HEK293 (cell line): ENCODE measurements around the gene ZNF786.
A peak's percentile ranks its signal among the peaks of the same experiment; 100 is the strongest.

Experiments
- CTCF ChIA-PET: fragments of 350-600 bp; formaldehyde crosslinking; extraction: SDS; loops from one replicate; lab custom pipeline; 2021; ENCODE audit warnings: antibody characterized with exemption; lab: Yijun Ruan, JAX
- POLR2A ChIA-PET: fragments of 300-600 bp; formaldehyde crosslinking; extraction: SDS; loops from one replicate; lab custom pipeline; 2020; ENCODE audit warnings: antibody characterized with exemption, inconsistent platforms; lab: Yijun Ruan, JAX
- H3K27ac ChIP-seq: fragments of 200-500 bp; sonication (Bioruptor generic); 2 replicates; pipeline ENCODE4 v1.5.1; 2014; ENCODE audit warnings: low read depth, low read length, control low read depth, inconsistent platforms; ENCODE audit errors: extremely low read depth
- H3K36me3 ChIP-seq, 2 experiments: fragments of 200-500 bp in 1 of 2; sonication (Bioruptor generic) in 1 of 2; 1 replicate in 1 of 2; 2 replicates in 1 of 2; pipeline ENCODE4 v1.5.1; 2014 to 2017; ENCODE audit warnings: inconsistent platforms in 2 of 2, low read length in 2 of 2; ENCODE audit not compliant: control insufficient read depth in 2 of 2, insufficient read depth in 1 of 2
- H3K4me1 ChIP-seq: fragments of 200-500 bp; sonication (Bioruptor generic); 2 replicates; pipeline ENCODE4 v1.5.1; 2014; ENCODE audit warnings: mild to moderate bottlenecking, low read length, inconsistent platforms; ENCODE audit not compliant: control insufficient read depth, insufficient read depth
- H3K4me3 ChIP-seq: 2 replicates; pipeline ENCODE4 v1.5.1; 2011; ENCODE audit warnings: low read depth, mild to moderate bottlenecking, control low read depth, low read length, moderate library complexity
- H3K9me3 ChIP-seq: fragments of 200-500 bp; sonication (Bioruptor generic); 2 replicates; pipeline ENCODE4 v1.5.1; 2014; ENCODE audit warnings: low read depth, low read length, inconsistent platforms; ENCODE audit not compliant: control insufficient read depth, insufficient read depth
- KLF7 ChIP-seq: fragments of 450-650 bp; formaldehyde crosslinking; IDR thresholded peaks from 2 replicates; pipeline ENCODE4 v1.5.1; 2016; ENCODE audit warnings: missing biosample characterization, missing genetic modification characterization, borderline replicate concordance
- KLF8 ChIP-seq: fragments of 450-650 bp; formaldehyde crosslinking; IDR thresholded peaks from 2 replicates; pipeline ENCODE4 v1.5.1; 2016; ENCODE audit warnings: missing biosample characterization, missing genetic modification characterization
- SCRT2 ChIP-seq: fragments of 450-650 bp; formaldehyde crosslinking; IDR thresholded peaks from 2 replicates; pipeline ENCODE4 v1.5.1; 2016; ENCODE audit warnings: missing biosample characterization, missing genetic modification characterization
- SP3 ChIP-seq: fragments of 450-650 bp; formaldehyde crosslinking; IDR thresholded peaks from 2 replicates; pipeline ENCODE4 v1.5.1; 2016; ENCODE audit warnings: missing biosample characterization, missing genetic modification characterization
- SP7 ChIP-seq: fragments of 450-650 bp; formaldehyde crosslinking; IDR thresholded peaks from 2 replicates; pipeline ENCODE4 v1.5.1; 2016; ENCODE audit warnings: missing biosample characterization, missing genetic modification characterization
- ZBTB20 ChIP-seq: fragments of 450-650 bp; formaldehyde crosslinking; IDR thresholded peaks from 2 replicates; pipeline ENCODE4 v1.5.1; 2016; ENCODE audit warnings: missing biosample characterization, missing genetic modification characterization
- ZBTB48 ChIP-seq: fragments of 450-650 bp; formaldehyde crosslinking; IDR thresholded peaks from 2 replicates; pipeline ENCODE4 v1.5.1; 2016; ENCODE audit warnings: missing biosample characterization, missing genetic modification characterization
- ZBTB8A ChIP-seq: fragments of 450-650 bp; formaldehyde crosslinking; IDR thresholded peaks from 2 replicates; pipeline ENCODE4 v1.5.1; 2016; ENCODE audit warnings: missing biosample characterization, missing genetic modification characterization
- ZNF112 ChIP-seq: fragments of 450-650 bp; formaldehyde crosslinking; IDR thresholded peaks from 2 replicates; pipeline ENCODE4 v1.5.0; 2017; ENCODE audit warnings: missing biosample characterization, missing genetic modification characterization
- ZNF133 ChIP-seq: fragments of 450-650 bp; formaldehyde crosslinking; IDR thresholded peaks from 2 replicates; pipeline ENCODE4 v1.5.1; 2016; ENCODE audit warnings: missing biosample characterization, missing genetic modification characterization
- ZNF184 ChIP-seq: fragments of 450-650 bp; IDR thresholded peaks from 2 replicates; pipeline ENCODE4 v1.5.1; 2018; ENCODE audit warnings: missing biosample characterization, mild to moderate bottlenecking, missing genetic modification characterization
- ZNF239 ChIP-seq: fragments of 450-650 bp; formaldehyde crosslinking; IDR thresholded peaks from 2 replicates; pipeline ENCODE4 v1.5.1; 2016; ENCODE audit warnings: missing biosample characterization, missing genetic modification characterization
- ZNF24 ChIP-seq: fragments of 450-650 bp; formaldehyde crosslinking; IDR thresholded peaks from 2 replicates; pipeline ENCODE4 v1.5.1; 2016; ENCODE audit warnings: missing biosample characterization, missing genetic modification characterization
- ZNF311 ChIP-seq: fragments of 450-650 bp; formaldehyde crosslinking; IDR thresholded peaks from 2 replicates; pipeline ENCODE4 v1.5.1; 2017; ENCODE audit warnings: missing biosample characterization, missing genetic modification characterization, borderline replicate concordance
- ZNF354C ChIP-seq: fragments of 450-650 bp; formaldehyde crosslinking; IDR thresholded peaks from 2 replicates; pipeline ENCODE4 v1.5.1; 2016; ENCODE audit warnings: missing biosample characterization, missing genetic modification characterization, low read depth, borderline replicate concordance
- ZNF501 ChIP-seq: fragments of 450-650 bp; formaldehyde crosslinking; IDR thresholded peaks from 2 replicates; pipeline ENCODE4 v1.5.1; 2016; ENCODE audit warnings: missing biosample characterization, missing genetic modification characterization
- ZNF596 ChIP-seq: fragments of 450-650 bp; IDR thresholded peaks from 2 replicates; pipeline ENCODE4 v1.5.0; 2018; ENCODE audit warnings: missing biosample characterization, mild to moderate bottlenecking, missing genetic modification characterization, moderate library complexity
- ZNF664 ChIP-seq: fragments of 450-650 bp; formaldehyde crosslinking; IDR thresholded peaks from 2 replicates; pipeline ENCODE4 v1.5.1; 2016; ENCODE audit warnings: missing biosample characterization, missing genetic modification characterization
- ZNF777 ChIP-seq: fragments of 450-650 bp; formaldehyde crosslinking; IDR thresholded peaks from 2 replicates; pipeline ENCODE4 v1.5.1; 2017; ENCODE audit warnings: missing biosample characterization, missing genetic modification characterization, borderline replicate concordance
- ZNF792 ChIP-seq: fragments of 450-650 bp; formaldehyde crosslinking; IDR thresholded peaks from 2 replicates; pipeline ENCODE4 v1.5.1; 2016; ENCODE audit warnings: missing biosample characterization, missing genetic modification characterization
- TF ChIP-seq, protein P1 (sequence below): fragments of 450-650 bp; formaldehyde crosslinking; IDR thresholded peaks from 2 replicates; pipeline ENCODE4 v1.5.0; 2017; ENCODE audit warnings: missing biosample characterization, missing genetic modification characterization, borderline replicate concordance
- TF ChIP-seq, protein P2 (sequence below): fragments of 450-650 bp; formaldehyde crosslinking; IDR thresholded peaks from 2 replicates; pipeline ENCODE4 v1.5.1; 2017; ENCODE audit warnings: missing biosample characterization, missing genetic modification characterization
- TF ChIP-seq, protein P3 (sequence below): fragments of 450-650 bp; formaldehyde crosslinking; IDR thresholded peaks from 2 replicates; pipeline ENCODE4 v1.5.1; 2016; ENCODE audit warnings: missing biosample characterization, missing genetic modification characterization
- TF ChIP-seq, protein P4 (sequence below): fragments of 450-650 bp; formaldehyde crosslinking; IDR thresholded peaks from 2 replicates; pipeline ENCODE4 v1.5.1; 2016; ENCODE audit warnings: missing biosample characterization, missing genetic modification characterization, borderline replicate concordance
- TF ChIP-seq, protein P5 (sequence below): fragments of 450-650 bp; formaldehyde crosslinking; optimal IDR thresholded peaks from 2 replicates; pipeline ENCODE3; 2016; ENCODE audit warnings: missing biosample characterization, mild to moderate bottlenecking, missing genetic modification characterization

The ZNF786 gene, protein sequence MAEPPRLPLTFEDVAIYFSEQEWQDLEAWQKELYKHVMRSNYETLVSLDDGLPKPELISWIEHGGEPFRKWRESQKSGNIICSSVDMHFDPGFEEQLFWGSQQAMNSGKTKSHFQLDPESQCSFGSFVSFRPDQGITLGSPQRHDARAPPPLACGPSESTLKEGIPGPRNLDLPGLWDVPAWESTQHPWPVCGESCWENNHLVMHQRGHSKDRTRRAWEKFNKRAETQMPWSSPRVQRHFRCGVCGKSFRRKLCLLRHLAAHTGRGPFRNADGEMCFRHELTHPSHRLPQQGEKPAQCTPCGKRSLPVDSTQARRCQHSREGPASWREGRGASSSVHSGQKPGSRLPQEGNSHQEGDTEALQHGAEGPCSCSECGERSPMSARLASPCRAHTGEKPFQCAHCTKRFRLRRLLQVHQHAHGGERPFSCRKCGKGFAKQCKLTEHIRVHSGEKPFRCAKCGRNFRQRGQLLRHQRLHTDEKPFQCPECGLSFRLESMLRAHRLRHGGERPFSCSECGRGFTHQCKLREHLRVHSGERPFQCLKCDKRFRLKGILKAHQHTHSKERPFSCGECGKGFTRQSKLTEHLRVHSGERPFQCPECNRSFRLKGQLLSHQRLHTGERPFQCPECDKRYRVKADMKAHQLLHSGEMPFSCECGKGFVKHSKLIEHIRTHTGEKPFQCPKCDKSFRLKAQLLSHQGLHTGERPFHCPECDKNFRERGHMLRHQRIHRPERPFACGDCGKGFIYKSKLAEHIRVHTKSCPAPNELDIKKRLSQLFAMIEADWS

DNA sequence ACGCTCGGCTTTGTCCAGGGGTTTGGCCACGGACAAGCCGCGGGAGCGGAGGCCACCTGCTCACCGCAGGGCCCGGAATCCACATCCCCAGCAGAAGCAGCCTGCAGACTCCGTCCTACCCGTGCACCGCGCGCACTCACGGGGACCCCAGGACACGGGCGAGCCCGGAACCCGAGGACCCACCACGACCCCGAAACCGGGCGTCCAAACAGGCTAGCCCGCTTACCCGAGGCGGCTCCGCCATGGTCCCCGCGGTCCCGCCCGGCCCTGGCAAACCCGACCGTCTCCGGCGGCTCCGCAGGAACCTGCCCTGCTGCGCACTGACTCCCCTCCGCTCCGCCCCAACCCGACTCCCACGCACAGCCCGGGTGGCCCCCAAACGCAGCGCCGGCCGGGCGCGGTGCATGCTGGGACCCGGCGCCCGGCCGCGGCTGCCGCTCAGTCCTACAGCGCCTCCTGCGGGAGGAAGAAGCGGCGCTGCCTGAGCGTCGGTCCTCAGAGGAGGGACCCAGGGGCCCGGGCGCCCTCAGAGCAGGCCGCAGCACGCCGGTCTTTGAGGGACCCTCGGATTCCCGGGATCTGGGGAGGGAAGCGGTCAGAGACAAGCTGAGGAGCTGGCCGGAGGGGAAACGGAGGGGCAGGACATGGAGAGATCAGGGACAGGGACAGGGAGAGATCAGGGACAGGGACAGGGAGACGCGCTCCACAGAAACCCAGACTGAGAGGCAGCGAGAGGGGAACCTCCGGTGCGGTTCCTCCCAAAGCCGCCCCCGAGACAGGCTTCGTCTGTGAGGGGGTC, at the start of gene ZNF786:
ZNF786 (minus strand) TSS at position 322 of the 799 bp plus-strand sequence; CDS start at position 244, 78 bp downstream.
- H3K36me3 ChIP-seq: peaks cover 0 to 7% of the 10 kb centered on the region in 2 experiments; a peak in 2 of 3 replicates
- POLR2A ChIA-PET: no interaction called here
- H3K27ac ChIP-seq: peak within 1 kb of the TSS; percentile 73
- no peaks in the 10 kb centered on the region for H3K4me1 ChIP-seq
- peak within 1 kb of the TSS; percentile 90 for H3K4me3 ChIP-seq
- CTCF ChIA-PET: interaction anchor here (0.5 to 1.0 kb wide), 9 partner anchors 9 to 471 kb away, joined by 3 to 4 read pairs (median 3); no protein-coding TSS in a partner anchor
- H3K9me3 ChIP-seq: no peaks in the 10 kb centered on the region
- TF ChIP-seq ZNF596 (tag by site-specific recombination) (no peak), ZNF664 (tag by site-specific recombination) (no peak), ZNF24 (tag by site-specific recombination) (peak; percentile 63; the same call in 1 of the 2 replicates), ZNF184 (tag by site-specific recombination) (0 out of 2 replicates have a peak, but pooled peaks have one; percentile 37), ZNF354C (no peak), ZBTB8A (tag by site-specific recombination) (peak; percentile 96), ZNF777 (tag by site-specific recombination) (peak; percentile 62; the same call in 1 of the 2 replicates), KLF7 (tag by site-specific recombination) (peak; percentile 60; the same call in 1 of the 2 replicates), ZNF501 (tag by site-specific recombination) (peak; percentile 99), ZNF311 (tag by site-specific recombination) (no peak), SP3 (tag by site-specific recombination) (peak; percentile 59), SP7 (tag by site-specific recombination) (peak; percentile 72; the same call in 1 of the 2 replicates), ZNF239 (tag by site-specific recombination) (no peak), ZBTB48 (peak; percentile 91), SCRT2 (tag by site-specific recombination) (peak; percentile 65; the same call in 1 of the 2 replicates), ZBTB20 (tag by site-specific recombination) (peak; percentile 94), KLF8 (peak; percentile 6; the same call in 1 of the 2 replicates), ZNF112 (no peak), ZNF792 (tag by site-specific recombination) (0 out of 2 replicates have a peak, but pooled peaks have one; percentile 58), ZNF133 (tag by site-specific recombination) (no peak)
- TF ChIP-seq, protein P1, sequence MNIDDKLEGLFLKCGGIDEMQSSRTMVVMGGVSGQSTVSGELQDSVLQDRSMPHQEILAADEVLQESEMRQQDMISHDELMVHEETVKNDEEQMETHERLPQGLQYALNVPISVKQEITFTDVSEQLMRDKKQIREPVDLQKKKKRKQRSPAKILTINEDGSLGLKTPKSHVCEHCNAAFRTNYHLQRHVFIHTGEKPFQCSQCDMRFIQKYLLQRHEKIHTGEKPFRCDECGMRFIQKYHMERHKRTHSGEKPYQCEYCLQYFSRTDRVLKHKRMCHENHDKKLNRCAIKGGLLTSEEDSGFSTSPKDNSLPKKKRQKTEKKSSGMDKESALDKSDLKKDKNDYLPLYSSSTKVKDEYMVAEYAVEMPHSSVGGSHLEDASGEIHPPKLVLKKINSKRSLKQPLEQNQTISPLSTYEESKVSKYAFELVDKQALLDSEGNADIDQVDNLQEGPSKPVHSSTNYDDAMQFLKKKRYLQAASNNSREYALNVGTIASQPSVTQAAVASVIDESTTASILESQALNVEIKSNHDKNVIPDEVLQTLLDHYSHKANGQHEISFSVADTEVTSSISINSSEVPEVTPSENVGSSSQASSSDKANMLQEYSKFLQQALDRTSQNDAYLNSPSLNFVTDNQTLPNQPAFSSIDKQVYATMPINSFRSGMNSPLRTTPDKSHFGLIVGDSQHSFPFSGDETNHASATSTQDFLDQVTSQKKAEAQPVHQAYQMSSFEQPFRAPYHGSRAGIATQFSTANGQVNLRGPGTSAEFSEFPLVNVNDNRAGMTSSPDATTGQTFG: no peak
- TF ChIP-seq, protein P2, sequence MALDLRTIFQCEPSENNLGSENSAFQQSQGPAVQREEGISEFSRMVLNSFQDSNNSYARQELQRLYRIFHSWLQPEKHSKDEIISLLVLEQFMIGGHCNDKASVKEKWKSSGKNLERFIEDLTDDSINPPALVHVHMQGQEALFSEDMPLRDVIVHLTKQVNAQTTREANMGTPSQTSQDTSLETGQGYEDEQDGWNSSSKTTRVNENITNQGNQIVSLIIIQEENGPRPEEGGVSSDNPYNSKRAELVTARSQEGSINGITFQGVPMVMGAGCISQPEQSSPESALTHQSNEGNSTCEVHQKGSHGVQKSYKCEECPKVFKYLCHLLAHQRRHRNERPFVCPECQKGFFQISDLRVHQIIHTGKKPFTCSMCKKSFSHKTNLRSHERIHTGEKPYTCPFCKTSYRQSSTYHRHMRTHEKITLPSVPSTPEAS (tag by site-specific recombination): no peak; the same call in 1 of the 2 replicates
- TF ChIP-seq, protein P3, sequence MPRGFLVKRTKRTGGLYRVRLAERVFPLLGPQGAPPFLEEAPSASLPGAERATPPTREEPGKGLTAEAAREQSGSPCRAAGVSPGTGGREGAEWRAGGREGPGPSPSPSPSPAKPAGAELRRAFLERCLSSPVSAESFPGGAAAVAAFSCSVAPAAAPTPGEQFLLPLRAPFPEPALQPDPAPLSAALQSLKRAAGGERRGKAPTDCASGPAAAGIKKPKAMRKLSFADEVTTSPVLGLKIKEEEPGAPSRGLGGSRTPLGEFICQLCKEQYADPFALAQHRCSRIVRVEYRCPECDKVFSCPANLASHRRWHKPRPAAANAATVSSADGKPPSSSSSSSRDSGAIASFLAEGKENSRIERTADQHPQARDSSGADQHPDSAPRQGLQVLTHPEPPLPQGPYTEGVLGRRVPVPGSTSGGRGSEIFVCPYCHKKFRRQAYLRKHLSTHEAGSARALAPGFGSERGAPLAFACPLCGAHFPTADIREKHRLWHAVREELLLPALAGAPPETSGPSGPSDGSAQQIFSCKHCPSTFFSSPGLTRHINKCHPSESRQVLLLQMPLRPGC (tag by site-specific recombination): no peak
- TF ChIP-seq, protein P4, sequence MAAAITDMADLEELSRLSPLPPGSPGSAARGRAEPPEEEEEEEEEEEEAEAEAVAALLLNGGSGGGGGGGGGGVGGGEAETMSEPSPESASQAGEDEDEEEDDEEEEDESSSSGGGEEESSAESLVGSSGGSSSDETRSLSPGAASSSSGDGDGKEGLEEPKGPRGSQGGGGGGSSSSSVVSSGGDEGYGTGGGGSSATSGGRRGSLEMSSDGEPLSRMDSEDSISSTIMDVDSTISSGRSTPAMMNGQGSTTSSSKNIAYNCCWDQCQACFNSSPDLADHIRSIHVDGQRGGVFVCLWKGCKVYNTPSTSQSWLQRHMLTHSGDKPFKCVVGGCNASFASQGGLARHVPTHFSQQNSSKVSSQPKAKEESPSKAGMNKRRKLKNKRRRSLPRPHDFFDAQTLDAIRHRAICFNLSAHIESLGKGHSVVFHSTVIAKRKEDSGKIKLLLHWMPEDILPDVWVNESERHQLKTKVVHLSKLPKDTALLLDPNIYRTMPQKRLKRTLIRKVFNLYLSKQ: no peak
- TF ChIP-seq, protein P5, sequence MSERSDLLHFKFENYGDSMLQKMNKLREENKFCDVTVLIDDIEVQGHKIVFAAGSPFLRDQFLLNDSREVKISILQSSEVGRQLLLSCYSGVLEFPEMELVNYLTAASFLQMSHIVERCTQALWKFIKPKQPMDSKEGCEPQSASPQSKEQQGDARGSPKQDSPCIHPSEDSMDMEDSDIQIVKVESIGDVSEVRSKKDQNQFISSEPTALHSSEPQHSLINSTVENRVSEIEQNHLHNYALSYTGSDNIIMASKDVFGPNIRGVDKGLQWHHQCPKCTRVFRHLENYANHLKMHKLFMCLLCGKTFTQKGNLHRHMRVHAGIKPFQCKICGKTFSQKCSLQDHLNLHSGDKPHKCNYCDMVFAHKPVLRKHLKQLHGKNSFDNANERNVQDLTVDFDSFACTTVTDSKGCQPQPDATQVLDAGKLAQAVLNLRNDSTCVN: peak; percentile 90
